Bronchial epithelial cell (primary cell): ENCODE measurements around the gene RALGPS1. TPM values are rescaled to one million over a fixed set of nuclear protein-coding genes. Genes with fewer than 3 reads are reported as not detected.
A peak's percentile ranks its signal among the peaks of the same experiment; 100 is the strongest.

ENCODE experiments used
- DNase-seq: peaks from one replicate; pipeline ENCODE4 v3.0.0-alpha.2; 2010; ENCODE audit warnings: low read depth
- FAIRE-seq: peaks from 2 replicates; lab custom pipeline; 2011; peaks lifted over from hg19 to GRCh38; lab: Jason Lieb, UNC
- H3K27me3 ChIP-seq: 2 replicates; pipeline ENCODE4 v1.5.1; 2011; ENCODE audit warnings: low read length; ENCODE audit not compliant: control insufficient read depth, insufficient read depth
- H3K36me3 ChIP-seq: 2 replicates; pipeline ENCODE4 v1.5.1; 2011; ENCODE audit warnings: low read length; ENCODE audit not compliant: control insufficient read depth, insufficient read depth
- H3K4me3 ChIP-seq: 2 replicates; pipeline ENCODE4 v1.5.1; 2011; ENCODE audit warnings: mild to moderate bottlenecking, low read depth, low read length, control low read depth
- total RNA-seq: library from RNA; depleted of rRNA; stranded (reverse); fragments of >200 nt; gene quantifications from 2 replicates; pipeline ENCODE4 v1.2.1, GENCODE V29; 2014
- TF ChIP-seq, protein P1 (sequence below): IDR thresholded peaks from 2 replicates; pipeline ENCODE4 v1.5.1; 2011; ENCODE audit warnings: mild to moderate bottlenecking, moderate library complexity, low read length, control low read depth, inconsistent platforms; ENCODE audit not compliant: insufficient read depth, severe bottlenecking

The RALGPS1 gene
- total RNA-seq, 1 donor from 2014 or later, result 3.2 TPM

GRCh38 chr9:126999315-127000068 lies 84.9 kb downstream of the RALGPS1 start:
- FAIRE-seq (no peak), DNase-seq (no peak)
- Histone ChIP-seq H3K27me3 (no peaks in the 10 kb centered on the region), H3K4me3 (no peak overlapping the region), H3K36me3 (no peaks in the 10 kb centered on the region)
- TF ChIP-seq, protein P1, sequence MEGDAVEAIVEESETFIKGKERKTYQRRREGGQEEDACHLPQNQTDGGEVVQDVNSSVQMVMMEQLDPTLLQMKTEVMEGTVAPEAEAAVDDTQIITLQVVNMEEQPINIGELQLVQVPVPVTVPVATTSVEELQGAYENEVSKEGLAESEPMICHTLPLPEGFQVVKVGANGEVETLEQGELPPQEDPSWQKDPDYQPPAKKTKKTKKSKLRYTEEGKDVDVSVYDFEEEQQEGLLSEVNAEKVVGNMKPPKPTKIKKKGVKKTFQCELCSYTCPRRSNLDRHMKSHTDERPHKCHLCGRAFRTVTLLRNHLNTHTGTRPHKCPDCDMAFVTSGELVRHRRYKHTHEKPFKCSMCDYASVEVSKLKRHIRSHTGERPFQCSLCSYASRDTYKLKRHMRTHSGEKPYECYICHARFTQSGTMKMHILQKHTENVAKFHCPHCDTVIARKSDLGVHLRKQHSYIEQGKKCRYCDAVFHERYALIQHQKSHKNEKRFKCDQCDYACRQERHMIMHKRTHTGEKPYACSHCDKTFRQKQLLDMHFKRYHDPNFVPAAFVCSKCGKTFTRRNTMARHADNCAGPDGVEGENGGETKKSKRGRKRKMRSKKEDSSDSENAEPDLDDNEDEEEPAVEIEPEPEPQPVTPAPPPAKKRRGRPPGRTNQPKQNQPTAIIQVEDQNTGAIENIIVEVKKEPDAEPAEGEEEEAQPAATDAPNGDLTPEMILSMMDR, result no peak

GRCh38 chr9:127004946-127005769 lies 90.6 kb downstream of the RALGPS1 start:
- DNase-seq, result peak; percentile 59
- Histone ChIP-seq H3K27me3 (no peaks in the 10 kb centered on the region), H3K36me3 (no peaks in the 10 kb centered on the region), H3K4me3 (no peak overlapping the region)
- no peak for FAIRE-seq
- TF ChIP-seq, protein P1, result no peak

DNA sequence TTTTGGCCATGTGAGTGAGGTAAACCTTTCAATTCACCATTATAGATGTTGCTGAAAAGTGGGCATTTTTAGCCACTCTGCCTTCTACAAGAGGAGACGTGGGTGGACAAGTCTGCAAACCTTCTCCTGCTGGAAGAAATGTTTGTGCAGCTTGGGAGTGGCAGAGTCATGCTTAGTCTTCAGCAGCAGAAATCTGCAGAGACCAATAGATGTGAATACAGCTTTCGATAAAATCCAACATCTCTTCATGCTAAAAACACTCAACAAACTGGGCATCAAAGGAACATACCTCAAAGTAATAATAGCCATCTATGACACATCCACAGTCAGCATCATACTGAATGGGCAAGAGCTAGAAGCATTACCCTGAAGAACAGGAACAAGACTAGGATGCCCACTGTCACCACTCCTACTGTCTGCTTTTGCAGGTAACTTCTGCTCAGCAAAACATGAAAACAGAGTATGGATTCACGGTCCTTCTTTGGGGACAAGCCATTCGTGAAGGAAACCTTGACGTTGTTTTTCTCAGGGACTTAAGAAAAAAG lies 91.3 kb downstream of the RALGPS1 start:
- Histone ChIP-seq H3K36me3 (no peaks in the 10 kb centered on the region), H3K4me3 (no peak overlapping the region), H3K27me3 (no peaks in the 10 kb centered on the region)
- FAIRE-seq (no peak), DNase-seq (no peak)
- TF ChIP-seq, protein P1, result no peak

DNA sequence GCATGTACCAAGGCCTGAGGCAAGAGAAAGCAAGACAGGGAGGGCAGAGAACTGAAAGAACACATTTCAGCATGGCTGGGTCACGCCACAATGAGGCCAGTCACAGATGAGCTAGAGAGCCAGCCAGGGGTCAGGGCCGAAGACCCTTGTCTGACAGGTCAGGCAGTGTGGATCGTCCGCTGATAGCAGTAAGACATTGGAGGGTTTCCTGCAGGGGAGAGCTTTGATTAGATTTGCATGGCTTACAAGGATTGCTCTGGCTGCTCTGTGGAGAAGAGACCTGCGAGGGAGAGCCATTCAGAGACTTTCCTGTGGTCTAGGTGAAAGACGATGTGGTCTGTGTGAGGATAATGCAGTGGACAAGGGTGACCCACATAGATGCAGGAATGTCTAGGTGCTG lies 93.1 kb downstream of the RALGPS1 start:
- no peak overlapping the region for H3K4me3 ChIP-seq
- no peak for FAIRE-seq
- no peak for DNase-seq
- no peaks in the 10 kb centered on the region for H3K36me3 ChIP-seq
- peaks cover 2% of the 10 kb centered on the region for H3K27me3 ChIP-seq
- TF ChIP-seq, protein P1, result no peak

GRCh38 chr9:127008076-127008475 lies 93.5 kb downstream of the RALGPS1 start:
- no peak for DNase-seq
- H3K4me3 ChIP-seq, result no peak overlapping the region
- H3K27me3 ChIP-seq, result peaks cover 4% of the 10 kb centered on the region
- TF ChIP-seq, protein P1, result no peak
- H3K36me3 ChIP-seq, result no peaks in the 10 kb centered on the region
- FAIRE-seq, result no peak
